T-cell (primary cell): ENCODE results near the gene PRPF6. TPM values are rescaled to one million over a fixed set of nuclear protein-coding genes. Genes with fewer than 3 reads are reported as not detected.

Source experiments
- ATAC-seq, 4 experiments: fragments of 200-7000 bp in 3 of 4; fragments of 150-1000 bp in 1 of 4; cut with Tn5 transposase; replicated peaks in 1 of 4; 1 replicate in 3 of 4; 2 replicates in 1 of 4; pipeline ENCODE4 v1.10.0; 2021; ENCODE audit warnings: moderate library complexity in 3 of 4, mild to moderate bottlenecking in 2 of 4, moderate number of reproducible peaks in 1 of 4
- CTCF ChIA-PET, 2 donors: fragments of 300-600 bp; sonication (Branson Sonifier 250); formaldehyde crosslinking; loops; one replicate each; lab custom pipeline; 2022; ENCODE audit warnings: antibody characterized with exemption in 2 of 2; lab: Charles Lee
- POLR2A ChIA-PET, 2 donors: fragments of 300-600 bp; sonication (Branson Sonifier 250); formaldehyde crosslinking; loops; one replicate each; lab custom pipeline; 2022; ENCODE audit warnings: antibody characterized with exemption in 2 of 2; lab: Charles Lee
- DNase-seq, 35 experiments: peaks; one replicate each; pipeline versions ENCODE4 v3.0.0 to v3.0.0-alpha.2; 2013 to 2023
- H3K27ac ChIP-seq: one replicate; pipeline ENCODE4 v1.5.1; 2013; ENCODE audit warnings: low read length
- H3K27me3 ChIP-seq, 2 experiments: replicated peaks in 1 of 2; 1 replicate in 1 of 2; 2 replicates in 1 of 2; pipeline versions ENCODE4 v1.6.1 to v1.7.0; 2013; ENCODE audit warnings: low read length in 1 of 2, mixed read lengths in 1 of 2; ENCODE audit not compliant: control insufficient read depth in 2 of 2, insufficient read depth in 2 of 2; ENCODE audit errors: extremely low read depth in 1 of 2
- H3K36me3 ChIP-seq, 2 donors: 1 replicate in 1 of 2; 2 replicates in 1 of 2; pipeline versions ENCODE4 v1.6.1 to v1.7.0; 2013; ENCODE audit warnings: low read length in 1 of 2; ENCODE audit not compliant: control insufficient read depth in 2 of 2, insufficient read depth in 1 of 2; ENCODE audit errors: extremely low read depth in 1 of 2
- H3K4me1 ChIP-seq, 2 experiments: 1 replicate in 1 of 2; 2 replicates in 1 of 2; pipeline versions ENCODE4 v1.6.1 to v1.7.0; 2013; ENCODE audit warnings: low read length in 2 of 2, mixed read lengths in 1 of 2; ENCODE audit not compliant: insufficient read depth in 2 of 2, control insufficient read depth in 1 of 2; ENCODE audit errors: extremely low read depth in 1 of 2
- H3K4me3 ChIP-seq, 2 donors: 1 replicate in 1 of 2; 2 replicates in 1 of 2; pipeline versions ENCODE4 v1.5.1 to v1.7.0; 2013; ENCODE audit warnings: mild to moderate bottlenecking in 2 of 2, low read length in 1 of 2, moderate library complexity in 1 of 2; ENCODE audit not compliant: control insufficient read depth in 1 of 2; ENCODE audit errors: extremely low read depth in 1 of 2
- H3K9me3 ChIP-seq: 2 replicates; pipeline ENCODE4 v1.7.0; 2013
- H3K27ac Mint-ChIP-seq, 2 donors: one replicate each; pipeline ENCODE4 v1.8.0; 2020 to 2021; ENCODE audit warnings: mild to moderate bottlenecking in 2 of 2, mixed read lengths in 2 of 2
- H3K27me3 Mint-ChIP-seq, 2 donors: one replicate each; pipeline ENCODE4 v1.8.0; 2021 to 2022; ENCODE audit warnings: mixed read lengths in 2 of 2
- H3K36me3 Mint-ChIP-seq: one replicate; pipeline ENCODE4 v1.8.0; 2021; ENCODE audit warnings: mixed read lengths
- H3K4me1 Mint-ChIP-seq, 3 donors: one replicate each; pipeline ENCODE4 v1.8.0; 2020 to 2022; ENCODE audit warnings: mixed read lengths in 3 of 3, mild to moderate bottlenecking in 1 of 3
- H3K4me3 Mint-ChIP-seq, 3 donors: one replicate each; pipeline ENCODE4 v1.8.0; 2020 to 2022; ENCODE audit warnings: mild to moderate bottlenecking in 3 of 3, mixed read lengths in 3 of 3, moderate library complexity in 3 of 3
- H3K9me3 Mint-ChIP-seq, 3 donors: one replicate each; pipeline ENCODE4 v1.8.0; 2020 to 2022; ENCODE audit warnings: mixed read lengths in 3 of 3
- WGBS: methylation state at CpG from one replicate; pipeline ENCODE4 v1.1.5; 2013; ENCODE audit warnings: missing lambda C conversion rate; ENCODE audit not compliant: insufficient coverage; 5-methylcytosine and 5-hydroxymethylcytosine counted together
- total RNA-seq, 35 experiments: library from RNA in 6 of 35; stranded (reverse) in 6 of 35; fragments of 120-200 nt in 1 of 35; gene quantifications; one replicate each; pipeline versions ENCODE4 v1.2.1 to v1.2.4 and lab custom pipeline; 2013 to 2026

PRPF6 gene
- total RNA-seq, 5 donors from 2014 or later (not counting 1 experiment from before 2014, with no cell fraction given): 59.8 to 106 (median 83.5) TPM

DNA sequence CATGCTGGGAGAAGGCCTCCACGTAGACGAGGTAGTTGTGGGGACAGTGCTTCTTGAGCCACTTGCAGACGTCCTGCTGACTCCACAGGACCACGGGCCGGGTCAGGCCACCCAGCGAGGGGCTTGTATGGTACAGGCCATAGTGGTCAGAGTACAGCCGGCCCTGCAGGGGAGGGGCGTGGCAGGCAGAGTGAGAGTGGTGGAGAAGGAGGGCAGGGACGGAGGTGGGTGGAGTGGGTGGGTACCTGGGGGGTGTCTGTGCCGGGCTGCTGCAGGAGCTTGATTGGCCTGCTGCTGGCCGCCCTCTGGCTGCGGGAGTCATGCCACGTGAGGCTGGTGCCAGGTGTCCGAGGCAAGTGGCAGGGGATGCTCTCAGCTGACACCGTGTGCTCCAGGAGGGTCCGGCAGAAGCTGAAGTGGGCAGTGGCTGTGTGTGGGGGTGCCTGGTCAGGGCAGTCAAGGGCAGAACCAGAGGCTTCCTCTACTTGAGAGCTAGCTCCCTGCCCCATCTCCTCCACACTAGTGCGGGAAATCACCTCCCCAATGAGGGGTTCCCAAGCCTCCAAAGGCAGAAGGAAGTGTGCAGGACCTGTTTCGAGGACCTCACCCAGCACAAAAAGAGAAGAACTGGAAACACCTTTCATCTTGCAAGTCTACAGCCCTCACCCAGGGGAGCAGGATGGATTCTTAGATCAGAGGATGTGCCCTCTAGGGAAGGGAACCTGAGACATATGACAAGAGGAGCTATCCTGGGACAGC lies 3.8 kb upstream of the PRPF6 start:
- Mint-ChIP-seq H3K27me3 (no peaks in the 10 kb centered on the region), H3K9me3 (no peaks in the 10 kb centered on the region), H3K4me3 (peak overlapping the region in 2 of 3 donors; percentile 68 to 84), H3K4me1 (peaks cover 51 to 72% (median 62%) of the 10 kb centered on the region in 3 donors), H3K27ac (peak overlapping the region; percentile 88 to 90), H3K36me3 (peaks cover 8% of the 10 kb centered on the region)
- peaks cover 30 to 59% of the 10 kb centered on the region in 2 experiments for H3K4me1 ChIP-seq
- H3K9me3 ChIP-seq: no peaks in the 10 kb centered on the region
- ChIA-PET CTCF (no interaction called here), POLR2A (no interaction called here)
- H3K36me3 ChIP-seq: peaks cover 11 to 15% of the 10 kb centered on the region in 2 donors
- no peaks in the 10 kb centered on the region for H3K27me3 ChIP-seq
- H3K27ac ChIP-seq: peak overlapping the region; percentile 71
- WGBS: 85% methylated on average over 11 of the region's 18 CpGs
- DNase-seq (no peak), ATAC-seq (no peak)
- H3K4me3 ChIP-seq: no peak overlapping the region

DNA sequence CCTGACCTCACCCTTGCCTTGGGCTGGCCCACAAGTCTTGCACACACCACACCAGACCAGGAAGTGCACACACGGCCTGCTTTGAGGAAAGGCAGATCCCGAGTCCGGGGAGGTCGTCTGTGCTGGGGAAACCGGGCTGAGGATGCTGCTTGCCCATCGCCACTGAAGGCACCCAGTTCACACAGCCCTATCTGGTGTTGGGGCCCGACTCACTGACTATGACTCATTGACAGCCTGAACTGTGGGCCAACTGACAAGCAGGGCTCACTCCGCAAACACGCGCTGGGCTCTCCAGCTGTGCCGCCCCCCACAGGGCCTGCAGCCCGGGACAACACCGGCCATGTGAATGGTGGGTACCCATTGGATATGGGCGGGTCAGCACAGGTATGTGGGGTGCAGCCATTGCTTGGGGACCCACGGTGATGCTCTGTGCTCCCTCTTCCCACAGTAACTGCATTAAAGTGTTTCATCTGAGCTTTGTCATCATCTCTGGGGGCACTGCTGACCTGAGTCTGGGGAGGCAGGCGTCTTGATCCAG lies 3.1 kb upstream of the PRPF6 start:
- H3K4me3 ChIP-seq: peak overlapping the region in 1 of 2 donors; percentile 70

DNA sequence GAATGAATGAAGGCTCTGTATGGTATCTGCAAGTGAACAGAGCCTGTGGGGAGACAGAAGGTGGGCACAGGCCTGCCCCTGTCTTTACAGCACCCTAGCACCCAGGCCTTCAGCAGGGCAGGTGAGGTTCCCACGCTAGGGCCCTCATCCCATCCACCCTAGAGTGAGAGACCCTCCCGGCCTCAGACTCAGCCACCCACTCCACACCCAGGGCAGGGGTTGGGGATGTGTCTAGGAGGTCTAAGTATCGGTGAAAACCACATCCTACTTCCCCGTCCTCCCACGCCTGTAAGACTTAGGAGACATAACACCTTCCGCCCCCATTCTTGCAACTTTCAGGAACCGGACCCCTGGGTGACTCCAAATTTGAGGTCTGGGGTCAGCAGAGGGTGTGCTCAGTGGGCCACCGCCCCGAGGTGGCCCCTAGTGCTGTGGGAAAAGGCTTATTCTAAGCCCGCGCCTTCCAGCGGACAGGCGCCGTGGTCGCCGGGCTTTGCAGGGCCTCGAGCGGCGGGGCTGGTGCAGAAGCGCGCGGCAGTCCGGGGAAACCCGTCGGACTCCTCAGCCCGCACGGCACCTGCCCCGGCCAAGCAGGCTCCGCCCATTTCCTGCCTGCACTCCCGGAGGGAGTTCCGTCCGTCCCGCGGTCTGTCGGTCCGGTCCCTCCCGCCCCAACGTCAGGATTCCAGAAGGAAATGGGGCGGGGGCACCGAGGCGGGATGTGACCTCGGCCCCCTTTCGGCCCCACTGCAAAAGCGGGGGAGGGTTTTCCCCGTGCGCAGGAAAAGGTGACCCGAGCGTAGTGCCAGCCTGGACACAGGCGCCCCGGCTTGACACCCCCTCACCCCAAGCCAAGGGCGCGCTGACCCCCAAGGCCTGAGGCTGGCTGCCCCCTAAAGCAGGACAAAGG lies 2.4 kb upstream of the PRPF6 start:
- under 1% methylated on average over 47 of the region's 52 CpGs for WGBS

More for the DNA sequence above, 3.1 kb upstream of the PRPF6 start:
- H3K36me3 ChIP-seq: peaks cover 11 to 18% of the 10 kb centered on the region in 2 donors
- WGBS: 12% methylated on average over 11 of the region's 16 CpGs
- DNase-seq (peak in 14 of 35 experiments; percentile 16 to 65 (median 38)), ATAC-seq (peak in 3 of 4 experiments; percentile 39 to 55 (median 44))
- ChIA-PET POLR2A (no interaction called here), CTCF (no interaction called here)
- Mint-ChIP-seq H3K27ac (peak overlapping the region; percentile 88 to 90), H3K36me3 (peaks cover 14% of the 10 kb centered on the region), H3K4me1 (peaks cover 58 to 72% (median 67%) of the 10 kb centered on the region in 3 donors), H3K9me3 (no peaks in the 10 kb centered on the region), H3K27me3 (no peaks in the 10 kb centered on the region), H3K4me3 (peak overlapping the region; percentile 72 to 84 (median 80))
- H3K4me1 ChIP-seq: peaks cover 35 to 65% of the 10 kb centered on the region in 2 experiments
- H3K27me3 ChIP-seq: no peaks in the 10 kb centered on the region
- H3K9me3 ChIP-seq: no peaks in the 10 kb centered on the region
- H3K27ac ChIP-seq: peak overlapping the region; percentile 71

DNA sequence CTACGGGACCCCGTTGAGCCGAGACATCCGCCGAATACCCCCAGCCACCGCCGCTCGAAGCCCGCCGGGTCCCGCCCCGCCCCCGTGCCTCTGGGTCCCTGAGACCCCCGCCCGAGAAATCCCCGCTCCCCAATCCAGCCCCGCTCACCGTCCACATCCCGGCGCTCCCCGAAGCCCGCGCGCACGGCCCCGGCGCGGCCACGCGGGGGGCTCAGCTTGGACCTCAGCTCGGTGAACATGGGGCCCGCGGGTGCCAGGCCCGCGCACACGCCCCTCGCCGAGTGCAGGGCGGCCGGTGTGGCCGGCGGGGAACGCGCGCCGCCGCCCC lies 1.7 kb upstream of the PRPF6 start:
- peak overlapping the region; percentile 72 to 84 (median 80) for H3K4me3 Mint-ChIP-seq
- no peak for ATAC-seq
- H3K4me1 ChIP-seq: peaks cover 37 to 60% of the 10 kb centered on the region in 2 experiments

More for the DNA sequence above, 2.4 kb upstream of the PRPF6 start:
- ATAC-seq (peak in 2 of 4 experiments; percentile 12 to 14), DNase-seq (peak in 10 of 35 experiments; percentile 14 to 68 (median 33))
- Histone ChIP-seq H3K27me3 (no peaks in the 10 kb centered on the region), H3K36me3 (peaks cover 11 to 26% of the 10 kb centered on the region in 2 donors), H3K4me1 (peaks cover 37 to 66% of the 10 kb centered on the region in 2 experiments), H3K27ac (peak overlapping the region; percentile 71), H3K9me3 (no peaks in the 10 kb centered on the region), H3K4me3 (peak overlapping the region; percentile 67 to 70)
- ChIA-PET CTCF (interaction anchor here in 1 of 2 donors (1.0 to 1.8 kb wide), 3 partner anchors 60 to 142 kb away, joined by 3 to 8 read pairs (median 3); no protein-coding TSS in a partner anchor), POLR2A (no interaction called here)
- Mint-ChIP-seq H3K27me3 (no peaks in the 10 kb centered on the region), H3K36me3 (peaks cover 20% of the 10 kb centered on the region), H3K27ac (peak overlapping the region; percentile 88 to 90), H3K4me3 (peak overlapping the region; percentile 72 to 84 (median 80)), H3K4me1 (peaks cover 62 to 69% (median 69%) of the 10 kb centered on the region in 3 donors), H3K9me3 (no peaks in the 10 kb centered on the region)

DNA sequence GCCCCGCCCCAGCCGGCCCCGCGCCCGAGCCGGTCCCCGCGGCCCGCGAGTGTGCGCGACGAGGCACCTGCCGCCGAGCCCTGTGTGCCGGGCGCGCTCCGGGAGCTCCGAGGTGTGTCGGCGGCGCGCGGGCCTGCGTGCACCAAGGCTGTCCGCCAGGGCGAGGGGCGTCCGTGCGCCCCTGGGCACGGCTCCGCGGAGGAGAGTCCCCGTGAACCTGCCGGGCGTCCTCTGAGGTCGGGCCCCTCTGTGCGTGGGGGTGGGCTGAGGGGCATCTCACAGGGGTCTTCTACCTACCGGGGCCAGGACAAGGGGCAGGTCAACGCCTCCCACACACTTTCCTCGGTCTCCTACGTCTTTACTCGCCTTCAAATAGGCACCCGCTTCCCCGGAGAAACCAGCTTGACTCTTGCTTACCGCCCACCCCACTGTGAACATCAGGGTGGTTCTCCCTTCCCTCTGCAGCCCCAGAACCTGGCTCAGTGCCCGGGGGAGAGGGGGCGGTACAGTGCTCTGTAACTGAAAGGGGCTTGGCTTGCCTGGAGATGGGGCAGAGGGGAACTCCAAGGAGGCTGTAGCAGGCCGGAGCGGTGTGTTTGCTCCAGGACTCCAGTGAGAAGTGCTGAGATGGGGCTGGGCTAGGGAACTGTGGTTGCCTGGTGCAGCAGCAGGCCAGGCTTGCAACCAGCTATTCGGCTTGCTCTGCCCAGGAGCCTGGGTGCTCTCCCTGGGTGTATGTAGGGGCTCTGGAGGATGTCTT lies 1.2 kb upstream of the PRPF6 start, which contains the start of gene SAMD10:
SAMD10 (minus strand) TSS at position 86 of the 760 bp plus-strand sequence. CDS start 175 bp downstream, outside the sequence.
- POLR2A ChIA-PET: interaction anchor here (0.6 to 1.0 kb wide), 3 partner anchors 115 to 426 kb away, joined by 3 to 4 read pairs (median 3); partner anchors contain the start of gene TPD52L2 (in 1 of the 2)
- peaks cover 21% of the 10 kb centered on the region for H3K36me3 Mint-ChIP-seq
- H3K27me3 Mint-ChIP-seq: no peaks in the 10 kb centered on the region
- Histone ChIP-seq H3K4me1 (peaks cover 37 to 58% of the 10 kb centered on the region in 2 experiments), H3K27ac (peak within 1 kb of the TSS; percentile 80), H3K27me3 (no peaks in the 10 kb centered on the region), H3K36me3 (peaks cover 11 to 30% of the 10 kb centered on the region in 2 donors), H3K9me3 (no peaks in the 10 kb centered on the region), H3K4me3 (peak within 1 kb of the TSS; percentile 67 to 72)
- ATAC-seq (peak; percentile 34 to 51 (median 36)), DNase-seq (peak; percentile 47 to 83 (median 69))
- H3K4me1 Mint-ChIP-seq: peaks cover 61 to 67% (median 66%) of the 10 kb centered on the region in 3 donors
- peak within 1 kb of the TSS; percentile 96 to 98 for H3K27ac Mint-ChIP-seq
- WGBS: 0% methylated on average over 30 of the region's 52 CpGs
- H3K9me3 Mint-ChIP-seq: no peaks in the 10 kb centered on the region
- H3K4me3 Mint-ChIP-seq: peak within 1 kb of the TSS; percentile 84 to 94 (median 85)
- CTCF ChIA-PET: interaction anchor here (0.6 to 1.8 kb wide), 7 partner anchors 59 to 321 kb away, joined by 3 to 8 read pairs (median 3); partner anchors contain the start of genes LIME1 (in 1 of the 2) and RTEL1 (in 1 of the 2)

More for the DNA sequence above, 1.7 kb upstream of the PRPF6 start:
- Histone ChIP-seq H3K9me3 (no peaks in the 10 kb centered on the region), H3K36me3 (peaks cover 11 to 30% of the 10 kb centered on the region in 2 donors), H3K4me3 (peak overlapping the region; percentile 67 to 70), H3K27me3 (no peaks in the 10 kb centered on the region), H3K27ac (peak overlapping the region; percentile 71)
- CTCF ChIA-PET: interaction anchor here in 1 of 2 donors (0.6 to 1.8 kb wide), 5 partner anchors 60 to 321 kb away, joined by 3 to 8 read pairs (median 4); partner anchors contain the start of gene RTEL1
- under 1% methylated on average over 41 of the region's 47 CpGs for WGBS
- POLR2A ChIA-PET: no interaction called here
- H3K9me3 Mint-ChIP-seq: no peaks in the 10 kb centered on the region
- peaks cover 57 to 65% (median 62%) of the 10 kb centered on the region in 3 donors for H3K4me1 Mint-ChIP-seq
- peak overlapping the region; percentile 46 to 88 for H3K27ac Mint-ChIP-seq
- no peaks in the 10 kb centered on the region for H3K27me3 Mint-ChIP-seq
- H3K36me3 Mint-ChIP-seq: peaks cover 17% of the 10 kb centered on the region
- DNase-seq: no peak
